Central memory CD8-positive, alpha-beta T cell (primary cell): ENCODE measurements around the gene CLEC16A.

Experiments used
- ATAC-seq: fragments of 150-1000 bp; cut with Tn5 transposase; replicated peaks from 2 replicates; pipeline ENCODE4 v1.10.0; 2022; ENCODE audit warnings: mild to moderate bottlenecking, moderate FRiP score, moderate number of reproducible peaks; ENCODE audit not compliant: poor library complexity, severe bottlenecking; ENCODE audit errors: extremely low read depth
- DNase-seq, 2 donors: peaks; one replicate each; pipeline ENCODE4 v3.0.0; 2021; ENCODE audit warnings: low spot score in 2 of 2
- H3K27ac Mint-ChIP-seq: one replicate; pipeline ENCODE4 v1.8.0; 2022; ENCODE audit warnings: low read depth, mild to moderate bottlenecking, moderate library complexity, mixed read lengths
- H3K27me3 Mint-ChIP-seq: one replicate; pipeline ENCODE4 v1.8.0; 2022; ENCODE audit warnings: mixed read lengths
- H3K36me3 Mint-ChIP-seq: one replicate; pipeline ENCODE4 v1.8.0; 2022; ENCODE audit warnings: mild to moderate bottlenecking, moderate library complexity, mixed read lengths; ENCODE audit not compliant: insufficient read depth
- H3K4me1 Mint-ChIP-seq: one replicate; pipeline ENCODE4 v1.8.0; 2022; ENCODE audit warnings: mixed read lengths
- H3K4me3 Mint-ChIP-seq: one replicate; pipeline ENCODE4 v1.8.0; 2022; ENCODE audit warnings: mild to moderate bottlenecking, moderate library complexity, mixed read lengths
- H3K9me3 Mint-ChIP-seq: one replicate; pipeline ENCODE4 v1.8.0; 2022; ENCODE audit warnings: mixed read lengths

CLEC16A gene

DNA sequence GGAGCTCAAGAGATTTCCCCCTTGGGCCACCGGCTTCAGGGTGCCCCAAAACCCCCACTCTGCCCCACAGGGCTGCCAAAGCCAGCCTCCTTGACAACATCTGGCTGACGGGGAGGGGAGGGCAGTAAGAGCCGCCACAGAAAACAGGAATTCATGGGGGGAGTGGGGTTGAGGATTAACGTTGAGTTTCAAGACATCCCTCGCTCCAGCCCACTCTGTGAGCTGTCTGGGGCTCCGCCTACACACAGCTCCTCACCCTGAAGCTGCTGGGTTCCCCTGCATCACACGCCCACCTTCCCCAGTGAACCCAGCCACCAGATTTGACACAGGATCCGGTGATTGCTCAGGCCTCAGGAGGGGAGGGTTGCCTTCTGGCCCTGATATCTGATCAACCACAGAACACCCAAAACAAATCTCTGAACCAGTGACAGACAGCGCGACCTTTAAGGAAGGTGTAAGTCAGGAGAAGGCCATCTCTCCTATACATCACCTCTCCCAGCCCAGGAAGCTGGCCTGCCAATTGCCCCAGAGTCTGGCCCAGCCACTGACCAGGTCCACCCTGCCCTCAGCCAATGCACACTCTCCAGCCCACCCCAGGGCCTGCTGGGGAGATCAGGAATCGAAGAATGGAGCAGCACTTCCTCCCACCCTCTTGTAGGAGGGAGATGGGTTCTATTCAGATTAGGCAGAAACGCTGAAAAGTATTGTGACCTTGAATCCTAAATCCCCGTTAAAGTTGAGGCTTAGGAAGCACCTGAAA, 132.1 kb downstream of the CLEC16A start:
- H3K9me3 Mint-ChIP-seq = no peaks in the 10 kb centered on the region
- H3K27me3 Mint-ChIP-seq = no peaks in the 10 kb centered on the region
- H3K27ac Mint-ChIP-seq = no peak overlapping the region
- peak; percentile 40 for ATAC-seq
- no peak for DNase-seq
- peaks cover 14% of the 10 kb centered on the region for H3K36me3 Mint-ChIP-seq
- H3K4me3 Mint-ChIP-seq = no peak overlapping the region
- peaks cover 4% of the 10 kb centered on the region for H3K4me1 Mint-ChIP-seq

DNA sequence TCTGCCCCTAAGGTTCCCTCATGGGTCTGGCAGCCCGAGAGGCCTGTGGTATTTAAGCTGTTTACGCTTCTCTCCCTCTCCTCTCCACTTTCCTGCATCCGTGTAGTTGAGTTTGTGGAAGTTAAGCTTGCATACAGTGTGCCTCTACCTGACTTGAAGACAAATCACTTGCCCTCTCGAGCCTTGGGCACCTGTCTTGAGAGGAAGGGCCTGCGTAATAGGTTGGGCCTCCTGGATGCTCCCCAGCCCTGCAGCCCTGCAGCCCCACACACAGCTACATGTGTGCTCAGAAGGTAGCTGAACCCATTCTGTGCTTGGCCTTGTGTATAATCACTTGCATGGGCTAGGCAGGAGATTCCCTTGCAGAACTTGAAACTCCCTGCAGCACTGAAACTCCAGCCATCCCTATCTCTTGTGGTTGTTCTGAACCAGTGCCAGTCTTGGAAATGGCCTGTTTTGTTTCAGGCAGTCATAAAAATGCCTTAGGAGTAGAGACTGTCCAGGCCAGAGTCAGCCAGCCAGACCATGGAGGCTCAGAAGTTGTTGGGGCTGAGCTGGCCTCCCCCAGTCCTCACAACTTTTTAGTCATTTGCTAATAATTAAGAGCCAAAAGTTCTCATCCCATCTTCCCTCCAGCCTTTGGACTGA, 134.6 kb downstream of the CLEC16A start:
- Mint-ChIP-seq H3K36me3 (peaks cover 15% of the 10 kb centered on the region), H3K27me3 (no peaks in the 10 kb centered on the region), H3K27ac (no peak overlapping the region), H3K9me3 (no peaks in the 10 kb centered on the region), H3K4me1 (no peaks in the 10 kb centered on the region), H3K4me3 (no peak overlapping the region)
- no peak for DNase-seq
- ATAC-seq = no peak

DNA sequence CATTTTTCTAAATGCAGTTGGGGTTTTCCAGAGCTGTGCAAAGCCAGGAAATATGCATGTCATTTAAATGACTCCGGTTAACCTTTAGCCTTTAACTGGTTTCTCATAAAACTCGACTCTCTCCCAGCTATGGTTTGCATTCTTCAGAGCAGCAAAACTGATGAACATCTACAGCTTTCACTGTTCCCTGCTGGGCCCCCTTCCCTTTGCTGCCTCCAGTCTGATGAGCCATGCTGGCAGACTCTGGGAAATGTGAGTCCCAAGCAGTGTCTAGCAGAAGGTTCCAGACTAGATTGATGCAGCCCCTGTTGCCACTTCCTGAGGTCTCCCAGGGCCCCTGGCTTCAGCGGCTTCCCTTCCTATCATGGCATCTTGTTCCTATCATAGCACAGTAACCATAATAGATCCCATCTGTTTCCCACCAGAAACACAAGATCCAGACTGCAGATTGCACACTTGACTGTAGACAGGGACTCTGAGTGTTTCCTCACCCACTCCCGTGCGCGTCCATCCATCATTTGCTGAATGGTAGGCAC, 135.4 kb downstream of the CLEC16A start:
- H3K4me1 Mint-ChIP-seq = no peaks in the 10 kb centered on the region
- H3K27ac Mint-ChIP-seq = no peak overlapping the region
- no peaks in the 10 kb centered on the region for H3K9me3 Mint-ChIP-seq
- no peak for DNase-seq
- peaks cover 15% of the 10 kb centered on the region for H3K36me3 Mint-ChIP-seq
- H3K4me3 Mint-ChIP-seq = no peak overlapping the region
- no peaks in the 10 kb centered on the region for H3K27me3 Mint-ChIP-seq
- ATAC-seq = no peak

DNA sequence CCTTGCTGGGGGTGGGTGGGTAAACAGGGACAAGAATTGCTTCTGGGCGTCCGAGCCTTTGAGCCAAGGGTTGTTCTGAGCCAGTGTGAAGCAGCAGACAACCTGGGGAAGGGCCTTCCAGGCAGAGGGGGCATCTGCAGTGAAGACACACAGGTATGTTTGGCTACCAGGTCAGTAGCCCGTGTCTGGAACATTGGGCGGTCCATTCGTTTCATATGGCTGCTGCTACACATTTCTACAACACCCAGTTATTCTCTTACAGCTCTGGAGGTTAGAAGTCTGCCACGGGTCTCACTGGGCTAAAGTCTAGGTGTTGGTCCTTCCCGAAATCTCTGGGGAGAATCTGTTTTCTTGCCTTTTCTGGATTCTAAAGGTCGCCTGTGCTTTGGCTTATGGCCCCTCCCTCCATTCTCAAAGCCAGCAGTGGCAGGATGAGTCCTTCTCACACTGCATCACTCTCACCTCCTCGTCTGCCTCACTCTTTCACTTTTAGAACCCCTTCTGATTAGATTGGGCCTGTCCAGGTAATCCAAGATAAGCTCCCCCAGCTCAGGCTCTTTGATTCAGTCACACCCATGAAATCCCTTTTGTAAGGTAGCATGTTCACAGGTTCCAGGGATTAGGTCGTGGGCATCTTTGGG, 136.1 kb downstream of the CLEC16A start:
- no peaks in the 10 kb centered on the region for H3K9me3 Mint-ChIP-seq
- peaks cover 17% of the 10 kb centered on the region for H3K36me3 Mint-ChIP-seq
- DNase-seq = no peak
- ATAC-seq = no peak
- peaks cover 4% of the 10 kb centered on the region for H3K4me1 Mint-ChIP-seq
- no peak overlapping the region for H3K4me3 Mint-ChIP-seq
- no peaks in the 10 kb centered on the region for H3K27me3 Mint-ChIP-seq
- no peak overlapping the region for H3K27ac Mint-ChIP-seq

DNA sequence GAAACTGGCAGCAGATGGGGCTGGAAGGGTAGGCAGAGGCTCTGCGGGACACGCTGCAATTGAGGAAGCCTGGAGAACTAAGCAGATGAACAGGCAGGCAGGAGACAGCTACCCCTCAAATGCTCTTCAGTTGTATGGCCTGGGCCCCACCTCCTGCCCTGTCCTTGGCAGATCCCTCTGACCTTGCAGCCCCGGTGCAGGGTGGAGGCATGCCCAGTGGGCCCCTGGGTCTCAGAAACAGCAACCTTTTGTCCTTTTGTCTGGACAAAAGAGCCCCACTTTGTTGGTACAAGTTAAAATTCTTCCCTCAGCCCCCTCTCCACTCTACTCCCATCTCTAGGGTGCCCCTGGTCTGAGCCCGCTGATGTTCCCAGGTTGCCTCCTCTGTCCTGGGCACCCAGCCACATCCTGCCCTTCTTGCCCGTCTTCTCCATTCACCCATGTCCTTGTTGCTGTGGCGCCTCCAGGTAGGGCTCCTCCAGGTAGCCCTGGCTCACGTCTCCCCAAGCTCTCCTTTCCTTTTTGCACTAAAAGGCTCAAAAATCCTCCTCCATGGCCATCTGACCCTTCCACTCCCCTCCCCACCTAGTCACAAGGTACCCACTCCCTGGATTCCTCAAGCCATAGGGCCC, 136.8 kb downstream of the CLEC16A start:
- DNase-seq (no peak), ATAC-seq (no peak)
- Mint-ChIP-seq H3K9me3 (no peaks in the 10 kb centered on the region), H3K4me1 (peaks cover 11% of the 10 kb centered on the region), H3K27me3 (no peaks in the 10 kb centered on the region), H3K27ac (no peak overlapping the region), H3K4me3 (no peak overlapping the region), H3K36me3 (peaks cover 17% of the 10 kb centered on the region)

DNA sequence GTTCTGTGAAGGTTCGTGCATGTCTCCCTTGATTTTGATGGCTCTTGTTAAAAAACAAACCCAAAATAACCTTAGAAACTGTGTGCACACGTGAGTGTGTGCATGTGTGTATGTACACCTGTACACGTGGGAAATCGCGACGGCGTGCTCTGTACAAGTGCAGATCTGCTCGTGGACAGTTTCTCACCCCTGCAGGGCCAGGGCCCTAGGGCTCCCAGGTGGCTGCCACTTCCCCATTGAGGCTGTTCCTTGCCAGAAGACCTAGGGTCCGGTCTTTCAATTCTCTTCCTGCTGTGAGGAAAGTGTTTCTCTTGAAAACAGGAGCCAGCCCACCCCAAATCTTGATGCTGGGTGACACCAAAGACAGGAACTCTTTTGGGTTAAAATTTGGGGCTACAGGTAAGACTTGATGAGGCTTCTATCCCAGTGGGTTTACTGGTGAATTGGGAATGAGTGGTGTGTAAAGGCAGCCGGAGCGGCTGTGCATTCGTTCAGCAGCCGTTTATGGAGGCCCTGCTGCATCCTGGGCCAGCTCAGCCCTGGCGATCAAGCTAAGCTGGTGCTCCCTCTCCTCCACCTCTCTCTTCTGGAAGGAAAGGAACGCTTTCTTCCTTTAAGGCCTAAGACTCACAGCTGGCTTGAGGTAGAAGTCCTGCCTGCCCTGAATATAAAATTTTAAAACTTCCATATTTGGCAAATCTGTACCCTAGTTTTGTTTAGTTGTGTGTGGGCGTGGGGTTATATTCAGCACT, 137.9 kb downstream of the CLEC16A start:
- ATAC-seq = no peak
- Mint-ChIP-seq H3K4me3 (no peak overlapping the region), H3K9me3 (no peaks in the 10 kb centered on the region), H3K4me1 (peaks cover 13% of the 10 kb centered on the region), H3K27me3 (no peaks in the 10 kb centered on the region), H3K27ac (no peak overlapping the region), H3K36me3 (peaks cover 18% of the 10 kb centered on the region)
- DNase-seq = no peak

DNA sequence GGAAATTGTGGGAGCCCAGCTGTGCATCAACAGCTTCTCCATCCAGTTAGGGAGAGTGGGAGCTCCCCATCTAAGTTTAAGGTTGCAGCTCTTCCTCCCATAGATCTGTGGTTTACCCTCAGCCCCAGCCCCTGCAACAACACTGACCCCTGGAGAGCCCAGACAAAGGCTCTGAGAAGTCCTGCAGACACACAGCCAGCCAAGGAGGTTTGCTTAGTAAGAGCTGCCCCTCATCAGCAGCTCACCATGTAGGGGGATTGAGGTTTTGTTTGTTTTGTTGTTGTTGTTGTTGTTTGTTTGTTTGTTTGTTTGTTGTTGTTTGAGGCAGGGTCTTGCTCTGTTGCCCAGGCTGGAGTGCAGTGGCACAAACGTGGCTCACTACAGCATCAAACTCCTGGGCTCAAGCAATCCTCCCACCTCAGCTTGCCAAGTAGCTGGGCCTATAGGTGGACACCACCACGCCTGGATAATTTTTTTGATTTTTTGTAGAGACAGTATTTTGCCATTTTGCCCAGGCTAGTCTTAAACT, 138.6 kb downstream of the CLEC16A start:
- Mint-ChIP-seq H3K9me3 (no peaks in the 10 kb centered on the region), H3K4me1 (peaks cover 13% of the 10 kb centered on the region), H3K4me3 (no peak overlapping the region), H3K36me3 (peaks cover 18% of the 10 kb centered on the region), H3K27me3 (no peaks in the 10 kb centered on the region), H3K27ac (no peak overlapping the region)
- DNase-seq (no peak), ATAC-seq (no peak)

DNA sequence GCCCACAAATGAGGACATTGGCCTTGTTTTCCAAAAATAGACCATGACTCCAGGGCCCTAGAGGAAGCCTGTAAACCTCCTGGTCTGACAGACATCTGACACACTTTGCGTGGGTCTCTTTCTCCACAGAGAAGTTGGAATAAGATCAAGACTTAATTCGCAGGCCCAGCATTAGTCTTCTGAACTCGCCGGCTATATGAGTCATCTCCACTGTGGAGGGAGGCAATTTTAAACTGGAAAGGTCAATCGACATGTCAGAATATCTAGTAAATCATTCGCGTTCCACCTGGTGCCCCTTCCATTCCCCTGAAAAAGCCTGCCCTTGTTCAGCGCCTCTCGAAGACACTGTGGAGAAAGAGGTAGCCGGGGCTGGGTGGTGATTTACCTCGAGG, 140.1 kb downstream of the CLEC16A start:
- H3K36me3 Mint-ChIP-seq = peaks cover 15% of the 10 kb centered on the region
- DNase-seq (no peak), ATAC-seq (no peak)
- H3K27me3 Mint-ChIP-seq = no peaks in the 10 kb centered on the region
- H3K27ac Mint-ChIP-seq = peak overlapping the region; percentile 2
- peaks cover 13% of the 10 kb centered on the region for H3K4me1 Mint-ChIP-seq
- H3K9me3 Mint-ChIP-seq = no peaks in the 10 kb centered on the region
- no peak overlapping the region for H3K4me3 Mint-ChIP-seq

DNA sequence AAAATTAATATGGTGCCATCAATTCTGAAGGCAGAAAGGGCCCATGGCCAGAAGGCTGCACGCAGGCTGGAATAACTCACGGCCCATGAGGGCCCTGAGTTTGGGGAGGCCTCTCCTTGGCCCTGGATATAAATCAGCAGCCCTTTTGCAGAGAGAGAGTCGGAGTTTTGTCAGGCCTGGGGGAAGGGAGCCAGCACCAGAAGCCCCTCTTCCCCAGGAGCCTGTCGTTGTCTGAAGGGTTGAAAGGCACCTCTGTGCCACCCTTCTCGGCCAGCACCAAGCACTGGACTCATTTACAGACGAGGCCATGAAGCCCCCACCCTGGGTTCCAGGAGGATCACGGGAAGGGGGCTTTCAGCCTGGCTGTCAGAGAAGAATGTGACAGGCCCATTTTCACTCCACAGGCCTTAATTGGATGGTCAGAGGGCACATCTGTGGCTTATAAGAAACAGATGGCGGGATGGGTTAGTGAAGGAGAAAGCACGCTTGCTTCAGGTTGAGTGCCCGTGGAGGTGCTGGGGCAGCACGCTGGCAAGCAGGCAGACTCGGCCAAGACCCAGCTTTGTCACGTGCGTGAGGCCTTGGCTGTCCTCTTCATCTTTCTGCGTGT, 140.6 kb downstream of the CLEC16A start:
- peaks cover 13% of the 10 kb centered on the region for H3K4me1 Mint-ChIP-seq
- no peaks in the 10 kb centered on the region for H3K9me3 Mint-ChIP-seq
- H3K27ac Mint-ChIP-seq = peak overlapping the region; percentile 2
- no peaks in the 10 kb centered on the region for H3K27me3 Mint-ChIP-seq
- H3K4me3 Mint-ChIP-seq = no peak overlapping the region
- no peak for ATAC-seq
- DNase-seq = no peak
- H3K36me3 Mint-ChIP-seq = peaks cover 10% of the 10 kb centered on the region

DNA sequence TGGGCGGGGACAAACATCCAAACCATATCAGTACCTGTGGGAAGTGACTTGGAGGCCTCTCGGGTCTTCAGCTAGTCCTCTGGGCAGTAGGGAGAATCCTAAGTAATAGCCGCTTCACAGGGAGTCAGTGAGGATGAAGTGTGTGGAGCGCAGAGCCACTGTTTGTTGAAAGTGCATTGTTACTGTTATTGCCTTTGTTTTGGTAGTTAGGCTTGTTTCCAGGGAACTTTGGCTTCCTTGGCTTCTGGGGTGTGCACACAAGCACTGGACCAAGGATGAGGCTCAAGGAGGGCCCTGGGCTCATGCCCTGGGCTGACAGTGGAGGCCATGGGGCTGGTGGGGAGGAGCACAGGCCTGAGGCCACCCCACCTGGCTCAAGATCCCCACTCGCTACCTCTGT, 141.6 kb downstream of the CLEC16A start:
- Mint-ChIP-seq H3K27ac (no peak overlapping the region), H3K4me1 (peaks cover 13% of the 10 kb centered on the region), H3K4me3 (no peak overlapping the region), H3K27me3 (no peaks in the 10 kb centered on the region), H3K36me3 (peaks cover 6% of the 10 kb centered on the region), H3K9me3 (no peaks in the 10 kb centered on the region)
- no peak for ATAC-seq
- DNase-seq = no peak

DNA sequence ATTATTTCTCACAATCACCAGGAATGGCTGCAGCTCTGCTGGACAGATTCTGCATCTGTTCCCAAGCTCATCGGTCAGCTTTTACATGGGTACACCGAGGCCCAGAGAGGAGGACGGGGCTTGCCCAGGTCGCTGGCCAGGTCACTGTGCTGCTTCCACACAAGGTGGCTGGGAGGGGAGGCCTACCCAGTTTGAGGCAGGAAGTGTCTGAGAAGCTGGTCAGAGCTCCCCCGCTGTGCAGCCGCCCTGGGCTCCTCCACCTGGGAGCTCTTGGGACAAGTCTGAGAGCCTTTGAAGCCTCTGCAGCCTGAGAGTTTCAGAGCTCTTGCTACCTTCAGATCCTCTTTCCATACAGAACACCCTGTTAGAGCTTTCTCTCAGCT, 143.3 kb downstream of the CLEC16A start:
- peaks cover 4% of the 10 kb centered on the region for H3K36me3 Mint-ChIP-seq
- no peaks in the 10 kb centered on the region for H3K9me3 Mint-ChIP-seq
- H3K4me3 Mint-ChIP-seq = no peak overlapping the region
- DNase-seq (no peak), ATAC-seq (no peak)
- H3K27me3 Mint-ChIP-seq = no peaks in the 10 kb centered on the region
- H3K27ac Mint-ChIP-seq = peak overlapping the region; percentile 44
- H3K4me1 Mint-ChIP-seq = peaks cover 13% of the 10 kb centered on the region
